Central memory CD8-positive, alpha-beta T cell (primary cell): ENCODE results near the gene CUEDC1.

Source experiments
- ATAC-seq: fragments of 150-1000 bp; cut with Tn5 transposase; replicated peaks from 2 replicates; pipeline ENCODE4 v1.10.0; 2022; ENCODE audit warnings: mild to moderate bottlenecking, moderate FRiP score, moderate number of reproducible peaks; ENCODE audit not compliant: poor library complexity, severe bottlenecking; ENCODE audit errors: extremely low read depth
- DNase-seq, 2 donors: peaks; one replicate each; pipeline ENCODE4 v3.0.0; 2021; ENCODE audit warnings: low spot score in 2 of 2
- H3K27ac Mint-ChIP-seq: one replicate; pipeline ENCODE4 v1.8.0; 2022; ENCODE audit warnings: low read depth, mild to moderate bottlenecking, moderate library complexity, mixed read lengths
- H3K27me3 Mint-ChIP-seq: one replicate; pipeline ENCODE4 v1.8.0; 2022; ENCODE audit warnings: mixed read lengths
- H3K36me3 Mint-ChIP-seq: one replicate; pipeline ENCODE4 v1.8.0; 2022; ENCODE audit warnings: mild to moderate bottlenecking, moderate library complexity, mixed read lengths; ENCODE audit not compliant: insufficient read depth
- H3K4me1 Mint-ChIP-seq: one replicate; pipeline ENCODE4 v1.8.0; 2022; ENCODE audit warnings: mixed read lengths
- H3K4me3 Mint-ChIP-seq: one replicate; pipeline ENCODE4 v1.8.0; 2022; ENCODE audit warnings: mild to moderate bottlenecking, moderate library complexity, mixed read lengths
- H3K9me3 Mint-ChIP-seq: one replicate; pipeline ENCODE4 v1.8.0; 2022; ENCODE audit warnings: mixed read lengths

Gene CUEDC1

DNA sequence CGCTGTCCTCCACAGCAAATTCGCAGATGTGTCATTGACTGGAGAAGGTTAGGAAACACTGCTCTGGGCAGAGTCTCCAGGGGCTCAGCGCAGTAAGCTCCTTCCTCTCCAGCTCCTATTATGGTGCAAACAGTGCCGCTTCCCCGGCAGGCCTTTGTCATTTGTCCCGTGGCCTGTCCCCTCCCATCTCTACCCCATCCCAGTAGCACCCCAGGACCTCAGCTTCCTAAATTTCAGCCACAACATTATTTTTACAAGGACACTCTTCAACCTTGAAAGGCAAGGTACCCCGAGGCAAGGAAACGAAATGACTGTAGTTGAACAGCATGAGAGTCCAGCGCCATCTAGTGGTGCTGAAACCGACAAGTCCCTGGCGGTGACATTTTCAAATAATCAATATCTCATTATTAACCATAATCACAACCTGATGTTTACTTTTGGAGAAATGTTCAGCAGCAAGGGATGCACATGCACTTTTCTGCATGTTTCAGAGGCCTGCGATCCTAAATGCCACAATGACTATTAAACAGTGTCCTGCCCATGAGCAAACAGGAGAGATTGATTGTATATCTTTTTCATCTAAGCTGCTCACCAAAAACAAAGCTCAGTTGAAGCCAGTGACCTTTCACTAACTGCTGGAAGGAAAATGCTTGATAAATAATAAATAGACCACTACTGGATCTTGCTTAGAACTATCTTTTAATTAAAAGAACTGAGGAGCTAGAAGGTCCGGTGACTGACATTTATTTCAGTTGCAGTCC lies 121.9 kb downstream of the CUEDC1 start:
- H3K36me3 Mint-ChIP-seq: peaks cover 6% of the 10 kb centered on the region
- H3K27me3 Mint-ChIP-seq: no peaks in the 10 kb centered on the region
- peak; percentile 62 for ATAC-seq
- H3K9me3 Mint-ChIP-seq: no peaks in the 10 kb centered on the region
- DNase-seq: peak; percentile 26 to 41
- no peak overlapping the region for H3K4me3 Mint-ChIP-seq
- H3K27ac Mint-ChIP-seq: no peak overlapping the region
- H3K4me1 Mint-ChIP-seq: no peaks in the 10 kb centered on the region

DNA sequence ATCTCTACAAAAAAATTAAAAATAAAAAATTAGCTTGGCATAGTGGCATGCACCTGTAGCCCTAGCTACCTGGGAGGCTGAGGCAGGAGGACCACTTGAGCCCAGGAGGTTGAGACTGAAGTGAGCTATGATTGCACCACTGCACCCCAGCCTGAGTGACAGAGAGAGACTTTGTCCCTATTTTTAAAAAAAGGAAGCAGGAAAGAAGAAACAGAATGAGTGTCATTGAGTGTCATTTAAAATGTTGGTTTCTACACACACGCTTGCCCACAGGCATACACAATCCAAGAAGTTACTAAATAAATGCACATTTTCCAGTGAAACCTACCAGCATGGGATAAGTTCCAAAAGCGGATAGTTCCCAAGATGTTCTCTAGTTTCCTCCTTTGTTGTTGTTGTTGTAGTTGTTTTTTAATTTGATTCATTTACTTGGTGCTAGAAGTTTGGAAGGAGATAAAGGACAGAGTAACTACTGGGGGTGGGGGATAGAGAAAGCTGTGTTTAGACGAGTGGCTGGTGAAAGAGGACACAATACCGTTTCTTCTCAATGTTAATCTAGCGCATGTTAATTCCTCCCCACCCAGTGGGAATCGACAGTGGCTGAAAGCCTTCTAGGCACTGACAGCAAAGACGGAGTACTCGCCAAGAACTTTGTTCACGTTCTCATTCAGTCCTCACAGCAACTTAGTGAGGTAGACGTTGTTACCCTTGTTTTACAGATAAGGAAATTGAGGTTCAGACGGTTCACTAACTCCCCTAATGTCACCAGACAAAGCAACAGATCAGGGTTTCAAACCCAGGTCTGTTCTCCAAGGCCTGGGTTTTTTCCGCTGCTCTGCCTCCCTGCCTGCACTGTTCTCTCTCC lies 122.7 kb downstream of the CUEDC1 start:
- H3K9me3 Mint-ChIP-seq: no peaks in the 10 kb centered on the region
- H3K4me1 Mint-ChIP-seq: no peaks in the 10 kb centered on the region
- no peak for DNase-seq
- peaks cover 3% of the 10 kb centered on the region for H3K36me3 Mint-ChIP-seq
- no peak overlapping the region for H3K27ac Mint-ChIP-seq
- ATAC-seq: no peak
- H3K27me3 Mint-ChIP-seq: no peaks in the 10 kb centered on the region
- no peak overlapping the region for H3K4me3 Mint-ChIP-seq

DNA sequence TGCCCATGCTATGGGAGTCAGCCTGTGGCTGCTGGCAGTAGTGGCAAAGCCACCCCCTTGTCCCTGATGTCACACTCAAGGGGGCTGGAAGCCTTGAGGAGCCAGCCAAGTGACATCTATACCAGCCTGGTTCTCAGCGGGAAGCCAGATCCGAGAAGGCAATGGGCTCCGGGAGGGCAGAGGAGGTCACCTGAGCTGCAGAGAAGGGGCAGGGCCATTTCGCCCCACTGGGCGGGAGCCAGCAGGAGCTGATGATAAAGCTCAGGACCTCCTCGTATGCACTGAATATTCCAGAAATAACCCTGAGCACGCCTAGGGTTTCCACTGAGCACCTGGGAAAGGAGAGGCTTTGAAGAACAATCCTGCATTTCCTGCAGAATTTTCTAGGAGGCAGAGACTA lies 124.3 kb downstream of the CUEDC1 start:
- H3K4me1 Mint-ChIP-seq: no peaks in the 10 kb centered on the region
- no peak for ATAC-seq
- H3K27me3 Mint-ChIP-seq: no peaks in the 10 kb centered on the region
- H3K27ac Mint-ChIP-seq: no peak overlapping the region
- no peaks in the 10 kb centered on the region for H3K36me3 Mint-ChIP-seq
- no peak overlapping the region for H3K4me3 Mint-ChIP-seq
- no peak for DNase-seq
- no peaks in the 10 kb centered on the region for H3K9me3 Mint-ChIP-seq

GRCh38 chr17:57823469-57824401 lies 131.5 kb downstream of the CUEDC1 start:
- ATAC-seq (no peak), DNase-seq (no peak)
- H3K4me3 Mint-ChIP-seq: no peak overlapping the region
- no peaks in the 10 kb centered on the region for H3K36me3 Mint-ChIP-seq
- no peaks in the 10 kb centered on the region for H3K4me1 Mint-ChIP-seq
- H3K27me3 Mint-ChIP-seq: no peaks in the 10 kb centered on the region
- no peaks in the 10 kb centered on the region for H3K9me3 Mint-ChIP-seq
- H3K27ac Mint-ChIP-seq: no peak overlapping the region

GRCh38 chr17:57819867-57820266 lies 135.3 kb downstream of the CUEDC1 start:
- no peaks in the 10 kb centered on the region for H3K9me3 Mint-ChIP-seq
- ATAC-seq (no peak), DNase-seq (no peak)
- peaks cover 38% of the 10 kb centered on the region for H3K27me3 Mint-ChIP-seq
- H3K4me1 Mint-ChIP-seq: no peaks in the 10 kb centered on the region
- H3K36me3 Mint-ChIP-seq: no peaks in the 10 kb centered on the region
- no peak overlapping the region for H3K4me3 Mint-ChIP-seq
- no peak overlapping the region for H3K27ac Mint-ChIP-seq

GRCh38 chr17:57819285-57819684 lies 135.9 kb downstream of the CUEDC1 start:
- no peak for DNase-seq
- Mint-ChIP-seq H3K9me3 (no peaks in the 10 kb centered on the region), H3K36me3 (no peaks in the 10 kb centered on the region), H3K27ac (no peak overlapping the region), H3K27me3 (peaks cover 43% of the 10 kb centered on the region), H3K4me3 (no peak overlapping the region), H3K4me1 (no peaks in the 10 kb centered on the region)
- ATAC-seq: no peak

GRCh38 chr17:57818066-57818465 lies 137.1 kb downstream of the CUEDC1 start:
- no peak for ATAC-seq

DNA sequence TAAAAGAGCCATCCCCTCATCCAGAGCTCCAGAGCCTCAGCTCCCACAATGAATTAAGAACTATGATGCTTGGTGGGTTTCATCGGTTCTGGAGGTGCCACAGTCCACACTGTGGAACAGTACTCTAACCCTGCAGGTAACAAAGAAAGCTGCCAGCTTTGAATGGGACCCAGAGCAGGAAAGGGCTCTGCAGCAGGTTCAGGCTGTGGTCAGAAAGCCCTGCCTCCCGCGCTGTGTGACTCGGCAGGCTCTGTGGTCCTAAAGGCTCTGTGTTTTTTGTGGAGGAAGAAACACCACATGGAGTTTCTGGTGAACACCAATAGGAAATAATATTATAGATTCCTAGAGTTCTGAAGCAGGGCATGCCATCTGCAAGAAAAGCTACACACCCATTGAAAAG lies 137.9 kb downstream of the CUEDC1 start:
- H3K4me3 Mint-ChIP-seq: no peak overlapping the region
- H3K9me3 Mint-ChIP-seq: no peaks in the 10 kb centered on the region
- no peak overlapping the region for H3K27ac Mint-ChIP-seq
- H3K36me3 Mint-ChIP-seq: no peaks in the 10 kb centered on the region
- ATAC-seq (no peak), DNase-seq (no peak)
- H3K27me3 Mint-ChIP-seq: peaks cover 52% of the 10 kb centered on the region
- no peaks in the 10 kb centered on the region for H3K4me1 Mint-ChIP-seq

More at GRCh38 chr17:57818066-57818465, 137.1 kb downstream of the CUEDC1 start:
- no peak for DNase-seq
- Mint-ChIP-seq H3K27me3 (peaks cover 52% of the 10 kb centered on the region), H3K4me3 (no peak overlapping the region), H3K4me1 (no peaks in the 10 kb centered on the region), H3K9me3 (no peaks in the 10 kb centered on the region), H3K27ac (no peak overlapping the region), H3K36me3 (no peaks in the 10 kb centered on the region)

DNA sequence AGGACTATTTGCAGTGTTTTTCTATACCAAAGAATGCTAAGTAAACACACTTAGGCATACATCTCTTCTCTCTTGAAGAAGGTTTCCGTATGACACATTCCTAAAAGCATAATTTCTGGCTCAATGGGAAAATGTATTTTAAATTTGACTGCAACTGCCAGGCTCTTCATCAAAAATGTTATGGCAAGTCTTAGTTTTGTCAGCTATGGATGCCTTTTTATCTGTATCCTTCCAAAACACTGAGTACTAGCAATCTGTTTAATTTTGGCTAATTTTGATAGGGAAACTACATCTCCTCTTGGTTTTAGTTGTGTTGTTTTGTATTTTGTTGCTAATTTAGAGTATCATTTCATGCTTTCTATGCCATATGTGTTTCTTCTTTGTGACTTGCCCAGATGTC lies 140.8 kb downstream of the CUEDC1 start:
- ATAC-seq: no peak
- H3K4me3 Mint-ChIP-seq: no peak overlapping the region

DNA sequence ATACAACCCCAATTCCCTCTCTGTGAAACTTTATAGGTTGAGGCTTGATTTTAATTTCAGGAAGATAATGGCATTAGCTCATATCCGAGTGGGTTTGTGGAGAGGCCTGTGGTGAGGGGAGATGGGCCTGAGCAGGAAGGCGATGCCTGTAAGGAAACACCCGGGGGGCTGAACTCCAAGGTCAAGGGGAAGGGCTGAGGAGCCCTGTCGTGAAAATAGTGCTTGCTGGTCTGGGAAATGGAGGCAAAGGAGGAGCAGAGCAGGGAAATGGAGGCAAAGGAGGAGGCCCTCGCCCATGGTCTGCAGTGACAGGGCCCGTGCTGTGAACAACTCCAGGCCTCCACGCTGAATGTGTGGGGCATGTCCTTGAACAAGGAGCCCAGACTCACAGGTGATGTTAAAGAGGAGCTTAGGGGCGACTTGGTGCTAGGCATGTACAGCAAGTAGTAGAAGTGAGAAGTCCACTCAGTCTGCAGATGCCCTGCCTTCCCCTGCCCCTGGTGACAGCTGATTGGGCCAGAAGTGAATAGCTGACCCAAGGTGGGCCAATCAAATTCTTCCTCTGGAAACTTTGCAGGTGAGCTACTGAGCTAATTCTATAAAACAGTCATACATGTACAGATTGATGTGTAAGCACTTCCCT lies 143.5 kb downstream of the CUEDC1 start:
- no peak overlapping the region for H3K4me3 Mint-ChIP-seq
- DNase-seq: no peak
- no peaks in the 10 kb centered on the region for H3K36me3 Mint-ChIP-seq
- H3K4me1 Mint-ChIP-seq: no peaks in the 10 kb centered on the region
- no peak for ATAC-seq
- H3K27ac Mint-ChIP-seq: no peak overlapping the region
- H3K9me3 Mint-ChIP-seq: no peaks in the 10 kb centered on the region
- peaks cover 86% of the 10 kb centered on the region for H3K27me3 Mint-ChIP-seq

More for the DNA sequence above, 140.8 kb downstream of the CUEDC1 start:
- Mint-ChIP-seq H3K36me3 (no peaks in the 10 kb centered on the region), H3K4me1 (no peaks in the 10 kb centered on the region), H3K27me3 (peaks cover 80% of the 10 kb centered on the region), H3K27ac (no peak overlapping the region), H3K9me3 (no peaks in the 10 kb centered on the region)
- no peak for DNase-seq
